ENCODE results near the gene MSH5.

Gene MSH5

GRCh38 chr6:31776989-31777666 is 37.3 kb downstream of the MSH5 start, which contains the start of gene VWA7:
TSS of gene VWA7 (minus strand) at chr6:31777328. CDS start at chr6:31776779, 549 bp downstream.
- Histone ChIP-seq H3K27me3 (ENCODE audit: low read length) (no peaks in the 10 kb centered on the region), H3K27ac (ENCODE audit: low read depth, low read length) (no peak within 1 kb of the TSS), H3K9me3 (ENCODE audit: insufficient read depth, low read length) (no peaks in the 10 kb centered on the region), H4K20me1 (ENCODE audit: low read depth, low read length) (no peaks in the 10 kb centered on the region), H3K9ac (ENCODE audit: low read length) (no peak within 1 kb of the TSS), H3F3A (ENCODE audit: insufficient read depth) (no peaks in the 10 kb centered on the region; the same call in 1 of the 2 replicates), H3K36me3 (ENCODE audit: low read length) (no peaks in the 10 kb centered on the region), H3K4me3 (ENCODE audit: insufficient read depth, low read length, poor library complexity, severe bottlenecking) (no peak within 1 kb of the TSS), H2AFZ (ENCODE audit: low read depth, low read length, severe bottlenecking) (no peak within 1 kb of the TSS), H3K4me2 (ENCODE audit: low read depth, low read length, poor library complexity, severe bottlenecking) (no peak within 1 kb of the TSS), H3K9me2 (replicated peaks; ENCODE audit: insufficient read depth, low read length) (no peaks in the 10 kb centered on the region), H3K79me2 (ENCODE audit: insufficient read depth, low read length) (no peaks in the 10 kb centered on the region)
- TF ChIP-seq CTCF (IDR thresholded peaks at IDR 0.05; ENCODE audit: insufficient read depth, low read length, poor library complexity, severe bottlenecking) (no peak), EZH2phosphoT487 (conservative IDR thresholded peaks at IDR 0.05; ENCODE audit: low read length) (no peak)

- no peaks in the 10 kb centered on the region for H3K27me3 ChIP-seq (ENCODE audit: low read length)
- H3K27ac ChIP-seq (ENCODE audit: low read depth, low read length) = no peak overlapping the region
- H4K20me1 ChIP-seq (ENCODE audit: low read depth, low read length) = no peaks in the 10 kb centered on the region
- no peak overlapping the region for H3K4me2 ChIP-seq (ENCODE audit: low read depth, low read length, poor library complexity, severe bottlenecking)
- no peaks in the 10 kb centered on the region for H3K79me2 ChIP-seq (ENCODE audit: insufficient read depth, low read length)
- H3K9me2 ChIP-seq (replicated peaks; ENCODE audit: insufficient read depth, low read length) = no peaks in the 10 kb centered on the region
- H3K4me3 ChIP-seq (ENCODE audit: insufficient read depth, low read length, poor library complexity, severe bottlenecking) = no peak overlapping the region
- no peaks in the 10 kb centered on the region for H3K9me3 ChIP-seq (ENCODE audit: insufficient read depth, low read length)
- no peak overlapping the region for H2AFZ ChIP-seq (ENCODE audit: low read depth, low read length, severe bottlenecking)
- no peaks in the 10 kb centered on the region; the same call in 1 of the 2 replicates for H3F3A ChIP-seq (ENCODE audit: insufficient read depth)
- no peak overlapping the region for H3K9ac ChIP-seq (ENCODE audit: low read length)
- TF ChIP-seq EZH2phosphoT487 (conservative IDR thresholded peaks at IDR 0.05; ENCODE audit: low read length) (no peak), CTCF (IDR thresholded peaks at IDR 0.05; ENCODE audit: insufficient read depth, low read length, poor library complexity, severe bottlenecking) (no peak)
- H3K36me3 ChIP-seq (ENCODE audit: low read length) = no peaks in the 10 kb centered on the region
Measured at GRCh38 chr6:31777667-31778050, 37.9 kb downstream of the MSH5 start.

- Histone ChIP-seq H3K27ac (ENCODE audit: low read depth, low read length) (no peak overlapping the region), H3K27me3 (ENCODE audit: low read length) (no peaks in the 10 kb centered on the region), H3K36me3 (ENCODE audit: low read length) (no peaks in the 10 kb centered on the region), H3K9me2 (replicated peaks; ENCODE audit: insufficient read depth, low read length) (no peaks in the 10 kb centered on the region), H3K9ac (ENCODE audit: low read length) (no peak overlapping the region), H4K20me1 (ENCODE audit: low read depth, low read length) (no peaks in the 10 kb centered on the region), H3K4me2 (ENCODE audit: low read depth, low read length, poor library complexity, severe bottlenecking) (no peak overlapping the region), H3K9me3 (ENCODE audit: insufficient read depth, low read length) (no peaks in the 10 kb centered on the region), H3F3A (ENCODE audit: insufficient read depth) (no peaks in the 10 kb centered on the region; the same call in 1 of the 2 replicates), H3K79me2 (ENCODE audit: insufficient read depth, low read length) (no peaks in the 10 kb centered on the region), H2AFZ (ENCODE audit: low read depth, low read length, severe bottlenecking) (no peak overlapping the region), H3K4me3 (ENCODE audit: insufficient read depth, low read length, poor library complexity, severe bottlenecking) (no peak overlapping the region)
- TF ChIP-seq EZH2phosphoT487 (conservative IDR thresholded peaks at IDR 0.05; ENCODE audit: low read length) = no peak
- no peak for TF ChIP-seq CTCF (IDR thresholded peaks at IDR 0.05; ENCODE audit: insufficient read depth, low read length, poor library complexity, severe bottlenecking)
Measured at GRCh38 chr6:31778193-31778592, 38.4 kb downstream of the MSH5 start.

Data from SU-DHL-6 (cell line).